ENCODE data around the gene RNF208. TPM values are rescaled to one million over a fixed set of nuclear protein-coding genes. Genes with fewer than 3 reads are reported as not detected.

RNF208 gene
- 10 to 100 TPM in 1 of 4 donors, 1 to 10 TPM in 3; 3.7 to 10.2 (median 5.5) TPM for total RNA-seq

GRCh38 chr9:137222190-137223077 is at the start of gene RNF208:
Gene RNF208 (minus strand): TSS chr9:137222240. CDS start chr9:137221212, 1,028 bp downstream.
- DNase-seq (ENCODE audit: low spot score in 2 of 2), result no peak
- H3K4me3 ChIP-seq (ENCODE audit: low read depth, poor library complexity, severe bottlenecking), result peak within 1 kb of the TSS; percentile 27
- TF ChIP-seq POLR2A (IDR thresholded peaks at IDR 0.05) (no peak), CTCF (IDR thresholded peaks at IDR 0.05) (no peak)
- intact Hi-C loops (cut with DNase I; ENCODE audit: low total_unique reads), result no loop called here
- WGBS, 2 donors, result 5 to 10% methylated on average over 12 to 29 of the region's 88 CpGs

GRCh38 chr9:137271696-137272076 is 49.6 kb upstream of the RNF208 start:
- DNase-seq (ENCODE audit: low spot score in 2 of 2), result no peak
- intact Hi-C loops (cut with DNase I; ENCODE audit: low total_unique reads), result no loop called here
- TF ChIP-seq CTCF (IDR thresholded peaks at IDR 0.05) (no peak), POLR2A (IDR thresholded peaks at IDR 0.05) (no peak)
- H3K4me3 ChIP-seq (ENCODE audit: low read depth, poor library complexity, severe bottlenecking), result no peak overlapping the region
- 24 to 25% methylated on average over 3 of the region's 3 CpGs for WGBS, 2 donors

- no peak for DNase-seq (ENCODE audit: low spot score in 2 of 2)
- H3K4me3 ChIP-seq (ENCODE audit: low read depth, poor library complexity, severe bottlenecking), result no peak overlapping the region
- WGBS, 2 donors, result 76 to 78% methylated on average over 26 to 32 of the region's 32 CpGs
- no peak for TF ChIP-seq CTCF (IDR thresholded peaks at IDR 0.05)
- no peak for TF ChIP-seq POLR2A (IDR thresholded peaks at IDR 0.05)
- intact Hi-C loops (cut with DNase I; ENCODE audit: low total_unique reads), result no loop called here
These were observed 49.1 kb upstream of the RNF208 start for GRCh38 chr9:137270929-137271695.

- intact Hi-C loops (cut with DNase I; ENCODE audit: low total_unique reads), result no loop called here
- 48 to 56% methylated on average over 17 of the region's 17 CpGs for WGBS, 2 donors
- DNase-seq (ENCODE audit: low spot score in 2 of 2), result peak in 1 of 2 donors; percentile 87
- H3K4me3 ChIP-seq (ENCODE audit: low read depth, poor library complexity, severe bottlenecking), result no peak overlapping the region
- TF ChIP-seq CTCF (IDR thresholded peaks at IDR 0.05) (no peak), POLR2A (IDR thresholded peaks at IDR 0.05) (no peak)
These were observed 47.3 kb upstream of the RNF208 start for GRCh38 chr9:137269231-137269772.

- intact Hi-C loops (cut with DNase I; ENCODE audit: low total_unique reads), result no loop called here
These were observed 46.6 kb upstream of the RNF208 start for GRCh38 chr9:137268538-137269201.

More at GRCh38 chr9:137268538-137269201, 46.6 kb upstream of the RNF208 start:
- no peak overlapping the region for H3K4me3 ChIP-seq (ENCODE audit: low read depth, poor library complexity, severe bottlenecking)
- DNase-seq (ENCODE audit: low spot score in 2 of 2), result no peak
- TF ChIP-seq POLR2A (IDR thresholded peaks at IDR 0.05), result no peak
- TF ChIP-seq CTCF (IDR thresholded peaks at IDR 0.05), result no peak
- 78 to 79% methylated on average over 17 to 19 of the region's 19 CpGs for WGBS, 2 donors
